HG03135 (cell line): ENCODE data around the gene LMO1.

ENCODE experiments used
- ATAC-seq: cut with Tn5 transposase; IDR thresholded peaks from one replicate; pipeline ENCODE4 v1.9.1; 2021; ENCODE audit warnings: mild to moderate bottlenecking, moderate library complexity; ENCODE audit not compliant: unreplicated experiment

LMO1 gene

GRCh38 chr11:8288824-8289491, 25.3 kb upstream of the LMO1 start:
- ATAC-seq: no peak

GRCh38 chr11:8288166-8288772, 24.6 kb upstream of the LMO1 start:
- ATAC-seq: no peak

- no peak for ATAC-seq
Measured at GRCh38 chr11:8287703-8288102, 24.0 kb upstream of the LMO1 start.

- ATAC-seq: no peak
Measured at GRCh38 chr11:8287297-8287696, 23.6 kb upstream of the LMO1 start.

- no peak for ATAC-seq
Measured at GRCh38 chr11:8286886-8287285, 23.2 kb upstream of the LMO1 start.

GRCh38 chr11:8285796-8286195, 22.1 kb upstream of the LMO1 start:
- ATAC-seq: no peak

GRCh38 chr11:8285228-8285627, 21.6 kb upstream of the LMO1 start:
- ATAC-seq: no peak

GRCh38 chr11:8283465-8284230, 20.0 kb upstream of the LMO1 start:
- no peak for ATAC-seq

- no peak for ATAC-seq
Measured at GRCh38 chr11:8283100-8283464, 19.4 kb upstream of the LMO1 start.

- no peak for ATAC-seq
Measured at GRCh38 chr11:8282631-8283030, 19.0 kb upstream of the LMO1 start.

- no peak for ATAC-seq
Measured at GRCh38 chr11:8281266-8281665, 17.6 kb upstream of the LMO1 start.

- ATAC-seq: no peak
Measured at GRCh38 chr11:8277691-8278090, 14.0 kb upstream of the LMO1 start.

- ATAC-seq: no peak
Measured at GRCh38 chr11:8276528-8276927, 12.8 kb upstream of the LMO1 start.

GRCh38 chr11:8273287-8273686, 9.6 kb upstream of the LMO1 start:
- no peak for ATAC-seq

GRCh38 chr11:8271106-8271886, 7.6 kb upstream of the LMO1 start:
- no peak for ATAC-seq

GRCh38 chr11:8269636-8270035, 6.0 kb upstream of the LMO1 start:
- no peak for ATAC-seq

- ATAC-seq: no peak
Measured at GRCh38 chr11:8268530-8269400, 5.1 kb upstream of the LMO1 start.

- no peak for ATAC-seq
Measured at GRCh38 chr11:8267831-8268529, 4.3 kb upstream of the LMO1 start.

GRCh38 chr11:8267280-8267679, 3.6 kb upstream of the LMO1 start:
- ATAC-seq: no peak
